Parathyroid adenoma (tissue), 2 donors: ENCODE results near the gene TLE2.
"Not testable (repeated sequence)": the region's sequence is repeated elsewhere in the genome, so short reads cannot be mapped to it uniquely, and the experiment has no call there.

ENCODE experiments used
- H2AFZ ChIP-seq: fragments of 300-600 bp; sonication (generic); one replicate; pipeline ENCODE4 v1.7.0; 2017; ENCODE audit warnings: antibody characterized with exemption, mild to moderate bottlenecking
- H3K27ac ChIP-seq: fragments of 300-600 bp; sonication (generic); one replicate; pipeline ENCODE4 v1.7.0; 2017
- H3K27me3 ChIP-seq: fragments of 300-600 bp; sonication (generic); one replicate; pipeline ENCODE4 v1.7.0; 2017; ENCODE audit warnings: low read length; ENCODE audit not compliant: control insufficient read depth, insufficient read depth
- H3K36me3 ChIP-seq: fragments of 300-600 bp; sonication (generic); one replicate; pipeline ENCODE4 v1.7.0; 2017; ENCODE audit warnings: low read length; ENCODE audit not compliant: control insufficient read depth, insufficient read depth
- H3K4me1 ChIP-seq: fragments of 300-600 bp; sonication (generic); one replicate; pipeline ENCODE4 v1.7.0; 2017; ENCODE audit warnings: control low read depth
- H3K4me2 ChIP-seq: fragments of 300-600 bp; sonication (generic); one replicate; pipeline ENCODE4 v1.7.0; 2017; ENCODE audit warnings: low read length
- H3K4me3 ChIP-seq: fragments of 300-600 bp; sonication (generic); one replicate; pipeline ENCODE4 v1.7.0; 2017; ENCODE audit warnings: low read depth, low read length
- H3K79me2 ChIP-seq: fragments of 300-600 bp; sonication (generic); one replicate; pipeline ENCODE4 v1.7.0; 2017; ENCODE audit warnings: control low read depth
- H3K9ac ChIP-seq: fragments of 300-600 bp; sonication (generic); one replicate; pipeline ENCODE4 v1.7.0; 2017; ENCODE audit warnings: mild to moderate bottlenecking
- H3K9me3 ChIP-seq: fragments of 300-600 bp; sonication (generic); one replicate; pipeline ENCODE4 v1.7.0; 2017; ENCODE audit warnings: low read length; ENCODE audit not compliant: control insufficient read depth
- CTCF ChIP-seq: fragments of 300-600 bp; sonication (generic); IDR thresholded peaks from one replicate; pipeline ENCODE4 v1.7.0; 2017; ENCODE audit warnings: antibody characterized with exemption, mild to moderate bottlenecking
- donor health status: primary hyperparathyroidism.

TLE2 gene

GRCh38 chr19:3012621-3013262, 16.3 kb downstream of the TLE2 start:
- Histone ChIP-seq H3K4me2 (no peak overlapping the region), H3K9me3 (no peaks in the 10 kb centered on the region), H3K27me3 (no peaks in the 10 kb centered on the region), H3K79me2 (no peaks in the 10 kb centered on the region), H3K4me1 (no peaks in the 10 kb centered on the region), H3K4me3 (no peak overlapping the region), H3K9ac (no peak overlapping the region), H3K27ac (no peak overlapping the region), H2AFZ (no peak overlapping the region), H3K36me3 (no peaks in the 10 kb centered on the region)
- no peak for TF ChIP-seq CTCF

GRCh38 chr19:3012059-3012458, 17.0 kb downstream of the TLE2 start:
- not testable (repeated sequence) for H3K79me2 ChIP-seq, H3K27me3 ChIP-seq, H2AFZ ChIP-seq, H3K4me2 ChIP-seq, H3K27ac ChIP-seq, H3K9me3 ChIP-seq, H3K36me3 ChIP-seq, H3K4me1 ChIP-seq, H3K4me3 ChIP-seq, H3K9ac ChIP-seq

- H2AFZ ChIP-seq = no peak overlapping the region
- H3K9ac ChIP-seq = no peak overlapping the region
- no peak overlapping the region for H3K4me2 ChIP-seq
- no peaks in the 10 kb centered on the region for H3K9me3 ChIP-seq
- no peaks in the 10 kb centered on the region for H3K36me3 ChIP-seq
- H3K4me3 ChIP-seq = no peak overlapping the region
- no peaks in the 10 kb centered on the region for H3K4me1 ChIP-seq
- no peak for TF ChIP-seq CTCF
- no peaks in the 10 kb centered on the region for H3K79me2 ChIP-seq
- no peaks in the 10 kb centered on the region for H3K27me3 ChIP-seq
- no peak overlapping the region for H3K27ac ChIP-seq
Measured at GRCh38 chr19:3010871-3011270, 18.2 kb downstream of the TLE2 start.

- H3K36me3 ChIP-seq = no peaks in the 10 kb centered on the region
Measured at GRCh38 chr19:3008994-3009393, 20.1 kb downstream of the TLE2 start.

GRCh38 chr19:3007975-3008374, 21.1 kb downstream of the TLE2 start:
- Histone ChIP-seq H3K9ac (no peak overlapping the region), H3K27ac (no peak overlapping the region), H3K4me1 (no peaks in the 10 kb centered on the region), H3K36me3 (no peaks in the 10 kb centered on the region), H3K4me3 (no peak overlapping the region), H2AFZ (no peak overlapping the region), H3K27me3 (no peaks in the 10 kb centered on the region), H3K4me2 (no peak overlapping the region), H3K79me2 (no peaks in the 10 kb centered on the region), H3K9me3 (no peaks in the 10 kb centered on the region)
- TF ChIP-seq CTCF = no peak

More at GRCh38 chr19:3008994-3009393, 20.1 kb downstream of the TLE2 start:
- H3K9ac ChIP-seq = no peak overlapping the region
- H2AFZ ChIP-seq = no peak overlapping the region
- H3K79me2 ChIP-seq = no peaks in the 10 kb centered on the region
- TF ChIP-seq CTCF = no peak
- H3K4me3 ChIP-seq = no peak overlapping the region
- H3K4me1 ChIP-seq = no peaks in the 10 kb centered on the region
- no peak overlapping the region for H3K4me2 ChIP-seq
- no peaks in the 10 kb centered on the region for H3K27me3 ChIP-seq
- no peak overlapping the region for H3K27ac ChIP-seq
- no peaks in the 10 kb centered on the region for H3K9me3 ChIP-seq
